Upper lobe of left lung (tissue), 6 donors: ENCODE data around the gene GRIK1. TPM values are rescaled to one million over a fixed set of nuclear protein-coding genes. Genes with fewer than 3 reads are reported as not detected.
A peak's percentile ranks its signal among the peaks of the same experiment; 100 is the strongest.

Experiments used
- ATAC-seq, 2 donors: fragments of 200-7000 bp; cut with Tn5 transposase; one replicate each; pipeline ENCODE4 v1.9.1; 2022; ENCODE audit warnings: mild to moderate bottlenecking in 2 of 2, moderate library complexity in 2 of 2; ENCODE audit not compliant: low FRiP score in 2 of 2
- DNase-seq, 2 donors: peaks; one replicate each; pipeline ENCODE4 v3.0.0-alpha.2; 2019 to 2020
- H3K27ac ChIP-seq, 4 donors: fragments of 200-600 bp; sonication (generic); one replicate each; pipeline ENCODE4 v1.5.1; 2016 to 2019
- H3K27me3 ChIP-seq, 4 donors: fragments of 200-600 bp; sonication (generic); one replicate each; pipeline ENCODE4 v1.5.1; 2017 to 2019
- H3K36me3 ChIP-seq, 4 donors: fragments of 200-600 bp; sonication (generic); one replicate each; pipeline ENCODE4 v1.5.1; 2016 to 2019
- H3K4me1 ChIP-seq, 4 donors: fragments of 200-600 bp; sonication (generic); one replicate each; pipeline ENCODE4 v1.5.1; 2018 to 2019
- H3K4me3 ChIP-seq, 4 donors: fragments of 200-600 bp; sonication (generic); one replicate each; pipeline ENCODE4 v1.5.1; 2017 to 2019; ENCODE audit warnings: mild to moderate bottlenecking in 2 of 4, moderate library complexity in 1 of 4
- H3K9me3 ChIP-seq, 4 donors: fragments of 200-600 bp; sonication (generic); one replicate each; pipeline ENCODE4 v1.5.1; 2018 to 2019
- CTCF ChIP-seq, 6 experiments: fragments of 450-650 bp in 4 of 6; fragments of 200-600 bp in 2 of 6; sonication (generic) in 2 of 6; IDR thresholded peaks; one replicate each; pipeline ENCODE4 v1.5.1; 2016 to 2019; ENCODE audit warnings: antibody characterized with exemption in 6 of 6
- EP300 ChIP-seq, 4 donors: sonication (generic); formaldehyde crosslinking; IDR thresholded peaks; one replicate each; pipeline ENCODE4 v1.5.1; 2017; ENCODE audit warnings: antibody characterized with exemption in 4 of 4, control low read depth in 2 of 4
- POLR2A ChIP-seq, 4 donors: fragments of 450-650 bp; IDR thresholded peaks; one replicate each; pipeline ENCODE4 v1.5.1; 2016 to 2017; ENCODE audit warnings: antibody characterized with exemption in 4 of 4, mild to moderate bottlenecking in 2 of 4
- POLR2AphosphoS5 ChIP-seq, 2 donors: sonication (generic); formaldehyde crosslinking; IDR thresholded peaks; one replicate each; pipeline ENCODE4 v1.5.1; 2017; ENCODE audit warnings: antibody characterized with exemption in 2 of 2
- WGBS, 2 donors: methylation state at CpG; one replicate each; pipeline ENCODE4 v1.1.5; 2017 to 2018; 5-methylcytosine and 5-hydroxymethylcytosine counted together
- total RNA-seq, 6 donors: library from RNA; depleted of rRNA in 4 of 6; stranded (reverse); fragments of >200 nt in 4 of 6; gene quantifications; one replicate each; pipeline versions ENCODE4 v1.1.0 to v1.2.1, GENCODE V29; 2016 to 2021
- donor health status: DM: no; HTN: no; CAD: no; lungs with moderate emphysema.
- donor health status: DM: no; HTN: yes; CAD: no; lungs with severe emphysema.

Gene GRIK1
- total RNA-seq, 6 donors from 2014 or later = 0.15 TPM; not detected in 5

DNA sequence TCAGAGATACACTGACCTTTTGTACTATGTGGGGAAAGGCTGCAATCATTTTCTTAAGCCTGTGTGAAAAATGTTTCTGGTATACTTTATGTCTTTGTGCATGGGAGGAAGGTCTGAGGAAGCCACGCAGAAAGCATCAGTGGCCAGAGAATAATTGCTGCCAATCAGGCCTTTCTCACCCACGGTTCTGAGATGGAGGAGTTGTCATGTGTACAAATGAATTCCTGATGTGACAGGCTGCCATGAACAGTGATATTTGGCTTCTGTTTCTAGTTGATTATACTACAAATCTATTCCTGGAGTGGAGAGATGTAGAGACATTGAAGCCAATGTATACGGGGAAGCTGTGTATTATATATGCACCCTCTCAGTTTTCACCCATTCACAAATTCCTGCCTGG is 142.6 kb downstream of the GRIK1 start:
- no peaks in the 10 kb centered on the region for H3K4me1 ChIP-seq
- no peaks in the 10 kb centered on the region for H3K9me3 ChIP-seq
- ATAC-seq = no peak
- no peak for DNase-seq
- no peak overlapping the region for H3K27ac ChIP-seq
- no peaks in the 10 kb centered on the region for H3K36me3 ChIP-seq
- H3K4me3 ChIP-seq = no peak overlapping the region
- no peaks in the 10 kb centered on the region for H3K27me3 ChIP-seq
- TF ChIP-seq POLR2A (IDR thresholded peaks at IDR 0.05) (no peak), EP300 (IDR thresholded peaks at IDR 0.05) (no peak), CTCF (IDR thresholded peaks at IDR 0.05) (no peak), POLR2AphosphoS5 (IDR thresholded peaks at IDR 0.05) (no peak)
- 67 to 75% methylated on average over 3 of the region's 3 CpGs for WGBS, 2 donors

DNA sequence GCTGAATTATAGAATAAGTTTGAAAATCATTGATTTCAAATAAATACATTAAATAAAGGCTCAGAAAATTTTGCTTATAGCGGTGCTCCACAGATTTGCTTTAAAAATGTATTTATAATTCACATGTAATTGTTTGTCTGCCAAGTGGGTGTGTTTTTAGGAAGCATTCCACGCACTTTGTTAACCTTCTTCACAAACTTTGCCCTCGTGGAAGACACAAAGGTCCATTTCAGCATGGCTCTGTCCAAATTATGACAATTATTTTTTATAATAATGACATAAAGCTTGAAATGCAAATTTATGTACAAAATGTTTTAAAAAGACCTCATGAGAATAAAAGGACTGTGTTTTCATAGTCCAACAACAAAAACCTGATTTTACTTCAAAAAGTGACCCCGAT is 146.1 kb downstream of the GRIK1 start:
- DNase-seq (no peak), ATAC-seq (no peak)
- no peak for TF ChIP-seq POLR2A (IDR thresholded peaks at IDR 0.05)
- no peak for TF ChIP-seq EP300 (IDR thresholded peaks at IDR 0.05)
- no peak for TF ChIP-seq CTCF (IDR thresholded peaks at IDR 0.05)
- no peak for TF ChIP-seq POLR2AphosphoS5 (IDR thresholded peaks at IDR 0.05)
- no peaks in the 10 kb centered on the region for H3K9me3 ChIP-seq
- no peaks in the 10 kb centered on the region for H3K36me3 ChIP-seq
- H3K27me3 ChIP-seq = no peaks in the 10 kb centered on the region
- H3K27ac ChIP-seq = no peak overlapping the region
- 74 to 76% methylated on average over 4 of the region's 4 CpGs for whole genome bisulfite sequencing, 2 donors
- no peak overlapping the region for H3K4me3 ChIP-seq
- H3K4me1 ChIP-seq = no peaks in the 10 kb centered on the region

- H3K4me3 ChIP-seq = no peak overlapping the region
- no peaks in the 10 kb centered on the region for H3K36me3 ChIP-seq
- H3K27ac ChIP-seq = no peak overlapping the region
- no peaks in the 10 kb centered on the region for H3K9me3 ChIP-seq
- H3K27me3 ChIP-seq = no peaks in the 10 kb centered on the region
- ATAC-seq (no peak), DNase-seq (no peak)
- 76 to 97% methylated on average over 3 of the region's 3 CpGs for WGBS, 2 donors
- TF ChIP-seq EP300 (IDR thresholded peaks at IDR 0.05) = no peak
- no peak for TF ChIP-seq POLR2AphosphoS5 (IDR thresholded peaks at IDR 0.05)
- no peaks in the 10 kb centered on the region for H3K4me1 ChIP-seq
Observed at GRCh38 chr21:29789393-29789792, 150.4 kb downstream of the GRIK1 start.

DNA sequence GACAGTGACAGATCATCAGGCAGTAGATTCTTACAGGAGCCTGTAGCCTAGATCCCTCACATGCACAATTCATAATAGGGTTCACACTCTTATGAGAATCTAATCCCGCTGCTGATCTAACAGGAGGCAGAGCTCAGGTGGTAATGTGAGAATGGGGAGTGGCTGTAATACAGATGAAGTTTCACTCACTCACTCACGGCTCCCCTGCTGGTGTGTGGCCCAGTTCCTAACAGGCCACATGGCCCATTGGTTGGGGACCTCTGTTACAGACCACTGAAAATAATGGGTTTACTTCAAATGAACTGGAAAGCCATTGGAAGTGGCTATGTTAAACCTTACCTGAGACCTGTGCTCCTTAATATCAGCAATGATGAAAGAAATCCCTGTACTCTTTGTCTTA is 151.0 kb downstream of the GRIK1 start:
- H3K27ac ChIP-seq = no peak overlapping the region
- peak in 1 of 2 donors; percentile 32 for ATAC-seq
- TF ChIP-seq CTCF (IDR thresholded peaks at IDR 0.05) = no peak
- TF ChIP-seq POLR2AphosphoS5 (IDR thresholded peaks at IDR 0.05) = no peak
- TF ChIP-seq POLR2A (IDR thresholded peaks at IDR 0.05) = no peak
- no peak for TF ChIP-seq EP300 (IDR thresholded peaks at IDR 0.05)
- DNase-seq = no peak
- H3K9me3 ChIP-seq = no peaks in the 10 kb centered on the region
- 88 to 90% methylated on average over 2 of the region's 2 CpGs for whole genome bisulfite sequencing, 2 donors
- H3K27me3 ChIP-seq = no peaks in the 10 kb centered on the region
- no peak overlapping the region for H3K4me3 ChIP-seq
- H3K36me3 ChIP-seq = no peaks in the 10 kb centered on the region
- H3K4me1 ChIP-seq = no peaks in the 10 kb centered on the region

GRCh38 chr21:29787361-29787909 is 152.4 kb downstream of the GRIK1 start:
- DNase-seq = no peak
- H3K27me3 ChIP-seq = no peaks in the 10 kb centered on the region
- H3K9me3 ChIP-seq = no peaks in the 10 kb centered on the region
- H3K4me1 ChIP-seq = no peaks in the 10 kb centered on the region
- H3K36me3 ChIP-seq = no peaks in the 10 kb centered on the region
- no peak overlapping the region for H3K4me3 ChIP-seq
- WGBS, 2 donors = 76 to 78% methylated on average over 5 of the region's 5 CpGs
- no peak overlapping the region for H3K27ac ChIP-seq
- TF ChIP-seq POLR2AphosphoS5 (IDR thresholded peaks at IDR 0.05) (no peak), EP300 (IDR thresholded peaks at IDR 0.05) (no peak), CTCF (IDR thresholded peaks at IDR 0.05) (no peak)
- no peak for ATAC-seq
